Trophoblast cell (in vitro differentiated cells and primary cell): ENCODE results near the gene GOLPH3L.
"Not testable (repeated sequence)": the region's sequence is repeated elsewhere in the genome, so short reads cannot be mapped to it uniquely, and the experiment has no call there.

ENCODE experiments used
- DNase-seq, 2 donors: peaks; one replicate each; pipeline ENCODE4 v3.0.0-alpha.2; 2016
- H2AFZ ChIP-seq: 2 replicates; pipeline ENCODE4 v1.6.1; 2013; ENCODE audit warnings: low read length, moderate library complexity, mild to moderate bottlenecking; ENCODE audit not compliant: insufficient read depth, poor library complexity
- H2AK5ac ChIP-seq: 2 replicates; pipeline ENCODE4 v1.6.1; 2013; ENCODE audit warnings: mild to moderate bottlenecking, low read length
- H2BK120ac ChIP-seq: 2 replicates; pipeline ENCODE4 v1.6.1; 2013; ENCODE audit warnings: low read length, mild to moderate bottlenecking, moderate library complexity; ENCODE audit not compliant: insufficient read depth, poor library complexity
- H2BK12ac ChIP-seq: 2 replicates; pipeline ENCODE4 v1.6.1; 2013; ENCODE audit warnings: mild to moderate bottlenecking, low read length, moderate library complexity
- H2BK5ac ChIP-seq: 2 replicates; pipeline ENCODE4 v1.6.1; 2013; ENCODE audit warnings: low read length, low read depth, moderate library complexity, mild to moderate bottlenecking; ENCODE audit not compliant: poor library complexity
- H3K14ac ChIP-seq: 2 replicates; pipeline ENCODE4 v1.6.1; 2013; ENCODE audit warnings: mild to moderate bottlenecking, low read length
- H3K18ac ChIP-seq: 2 replicates; pipeline ENCODE4 v1.6.1; 2013; ENCODE audit warnings: mild to moderate bottlenecking, low read length
- H3K23ac ChIP-seq: 2 replicates; pipeline ENCODE4 v1.6.1; 2013; ENCODE audit warnings: low read length
- H3K27ac ChIP-seq: 2 replicates; pipeline ENCODE4 v1.5.1; 2013; ENCODE audit warnings: low read depth, mild to moderate bottlenecking, inconsistent platforms, low read length, moderate library complexity
- H3K27me3 ChIP-seq: 2 replicates; pipeline ENCODE4 v1.6.1; 2013; ENCODE audit warnings: inconsistent platforms, mild to moderate bottlenecking, low read length, moderate library complexity; ENCODE audit not compliant: insufficient read depth
- H3K36me3 ChIP-seq, 2 experiments: 1 replicate in 1 of 2; 2 replicates in 1 of 2; pipeline ENCODE4 v1.6.1; 2013; ENCODE audit warnings: low read length in 2 of 2, mild to moderate bottlenecking in 2 of 2, moderate library complexity in 1 of 2; ENCODE audit not compliant: insufficient read depth in 2 of 2, control insufficient read depth in 1 of 2
- H3K4ac ChIP-seq: 2 replicates; pipeline ENCODE4 v1.6.1; 2013; ENCODE audit warnings: low read depth, mild to moderate bottlenecking, low read length, moderate library complexity
- H3K4me1 ChIP-seq, 2 experiments: 1 replicate in 1 of 2; 2 replicates in 1 of 2; pipeline ENCODE4 v1.6.1; 2013; ENCODE audit warnings: low read length in 2 of 2, mild to moderate bottlenecking in 2 of 2, moderate library complexity in 1 of 2; ENCODE audit not compliant: insufficient read depth in 2 of 2, control insufficient read depth in 1 of 2
- H3K4me2 ChIP-seq: 2 replicates; pipeline ENCODE4 v1.6.1; 2013; ENCODE audit warnings: inconsistent platforms, mild to moderate bottlenecking, low read length, moderate library complexity
- H3K4me3 ChIP-seq: 2 replicates; pipeline ENCODE4 v1.5.1; 2013; ENCODE audit warnings: mild to moderate bottlenecking, low read depth, low read length, inconsistent platforms
- H3K79me1 ChIP-seq: one replicate; pipeline ENCODE4 v1.6.1; 2013; ENCODE audit warnings: low read length
- H3K79me2 ChIP-seq: 2 replicates; pipeline ENCODE4 v1.6.1; 2013; ENCODE audit warnings: low read length, mild to moderate bottlenecking; ENCODE audit not compliant: control insufficient read depth, insufficient read depth, poor library complexity
- H3K9ac ChIP-seq: 2 replicates; pipeline ENCODE4 v1.6.1; 2013; ENCODE audit warnings: mild to moderate bottlenecking, low read length
- H3K9me3 ChIP-seq: 2 replicates; pipeline ENCODE4 v1.6.1; 2013; ENCODE audit warnings: low read depth, mild to moderate bottlenecking, control low read depth, inconsistent platforms, low read length; ENCODE audit not compliant: insufficient read depth
- H4K12ac ChIP-seq: 2 replicates; pipeline ENCODE4 v1.6.1; 2013; ENCODE audit warnings: low read depth, mild to moderate bottlenecking, low read length, moderate library complexity
- H4K8ac ChIP-seq: 2 replicates; pipeline ENCODE4 v1.6.1; 2013; ENCODE audit warnings: low read depth, mild to moderate bottlenecking, low read length, moderate library complexity
- H4K91ac ChIP-seq: one replicate; pipeline ENCODE4 v1.6.1; 2013; ENCODE audit warnings: low read depth, mild to moderate bottlenecking, low read length, moderate library complexity
- WGBS: extraction: QIAGEN DNeasy Blood & Tissue Kit; methylation state at CpG from one replicate; pipeline ENCODE4 v1.1.7; 2013; ENCODE audit warnings: missing lambda C conversion rate; ENCODE audit not compliant: insufficient read length, insufficient coverage; ENCODE audit errors: extremely low coverage; 5-methylcytosine and 5-hydroxymethylcytosine counted together

The GOLPH3L gene

DNA sequence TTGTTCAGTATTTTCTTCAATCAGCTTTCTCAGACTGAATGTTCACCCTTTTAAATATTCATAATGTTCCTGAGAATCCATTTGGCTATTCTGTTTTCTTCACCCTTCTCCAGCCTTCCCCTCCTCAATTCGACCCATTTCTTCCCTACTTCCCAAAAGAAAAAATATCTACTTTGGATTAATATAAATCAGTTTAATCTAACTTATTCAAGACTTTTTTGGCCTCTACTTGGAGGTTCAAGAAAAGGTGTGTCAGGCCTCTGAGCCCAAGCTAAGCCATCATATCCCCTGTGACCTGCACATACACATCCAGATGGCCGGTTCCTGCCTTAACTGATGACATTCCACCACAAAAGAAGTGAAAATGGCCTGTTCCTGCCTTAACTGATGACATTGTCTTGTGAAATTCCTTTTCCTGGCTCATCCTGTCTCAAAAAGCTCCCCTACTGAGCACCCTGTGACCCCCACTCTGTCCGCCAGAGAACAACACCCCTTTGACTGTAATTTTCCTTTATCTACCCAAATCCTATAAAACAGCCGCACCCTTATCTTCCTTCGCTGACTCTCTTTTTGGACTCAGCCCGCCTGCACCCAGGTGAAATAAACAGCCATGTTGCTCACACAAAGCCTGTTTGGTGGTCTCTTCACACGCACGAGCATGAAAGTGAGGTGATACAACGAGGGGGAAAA, 55.7 kb downstream of the GOLPH3L start:
- not testable (repeated sequence) for DNase-seq, H3K9me3 ChIP-seq, H2AK5ac ChIP-seq, H3K23ac ChIP-seq, H3K4me1 ChIP-seq, H3K79me2 ChIP-seq, H3K27ac ChIP-seq, H4K12ac ChIP-seq, H3K4me3 ChIP-seq, H4K8ac ChIP-seq, H3K79me1 ChIP-seq, H2BK120ac ChIP-seq, H2BK12ac ChIP-seq, H2AFZ ChIP-seq, H3K4me2 ChIP-seq, H3K9ac ChIP-seq, H3K36me3 ChIP-seq, H4K91ac ChIP-seq, H3K14ac ChIP-seq, H3K4ac ChIP-seq, H3K27me3 ChIP-seq, H3K18ac ChIP-seq, H2BK5ac ChIP-seq
- 100% methylated on average over 1 of the region's 9 CpGs for WGBS

DNA sequence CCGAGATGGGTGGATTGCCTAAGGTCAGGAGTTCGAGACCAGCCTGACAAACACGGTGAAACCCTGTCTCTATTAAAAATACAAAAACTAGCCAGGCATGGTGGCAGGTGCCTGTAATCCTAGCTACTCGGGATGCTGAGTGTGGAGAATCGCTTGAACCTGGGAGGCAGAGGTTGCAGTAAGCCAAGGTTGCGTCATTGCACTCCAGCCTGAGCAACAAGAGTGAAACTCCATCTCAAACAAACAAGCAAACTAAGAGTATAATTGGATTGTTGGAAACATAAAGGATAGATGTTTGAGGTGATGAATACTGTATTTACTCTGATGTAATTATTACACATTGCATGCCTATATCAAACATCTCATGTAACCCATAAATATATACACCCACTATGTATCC, 58.5 kb downstream of the GOLPH3L start:
- H3K23ac ChIP-seq, H3K14ac ChIP-seq, H2BK120ac ChIP-seq, H3K27me3 ChIP-seq, H3K4me1 ChIP-seq, H3K4me2 ChIP-seq, H2AK5ac ChIP-seq, H3K9ac ChIP-seq, H3K79me1 ChIP-seq, H4K8ac ChIP-seq, H3K4me3 ChIP-seq, H3K27ac ChIP-seq, H2BK12ac ChIP-seq, H4K91ac ChIP-seq, H3K79me2 ChIP-seq, H3K36me3 ChIP-seq, H2AFZ ChIP-seq, H4K12ac ChIP-seq, H3K18ac ChIP-seq, DNase-seq, H3K4ac ChIP-seq, H3K9me3 ChIP-seq, H2BK5ac ChIP-seq: not testable (repeated sequence)
- no CpG with 5 or more reads among the region's 6 CpGs for WGBS

DNA sequence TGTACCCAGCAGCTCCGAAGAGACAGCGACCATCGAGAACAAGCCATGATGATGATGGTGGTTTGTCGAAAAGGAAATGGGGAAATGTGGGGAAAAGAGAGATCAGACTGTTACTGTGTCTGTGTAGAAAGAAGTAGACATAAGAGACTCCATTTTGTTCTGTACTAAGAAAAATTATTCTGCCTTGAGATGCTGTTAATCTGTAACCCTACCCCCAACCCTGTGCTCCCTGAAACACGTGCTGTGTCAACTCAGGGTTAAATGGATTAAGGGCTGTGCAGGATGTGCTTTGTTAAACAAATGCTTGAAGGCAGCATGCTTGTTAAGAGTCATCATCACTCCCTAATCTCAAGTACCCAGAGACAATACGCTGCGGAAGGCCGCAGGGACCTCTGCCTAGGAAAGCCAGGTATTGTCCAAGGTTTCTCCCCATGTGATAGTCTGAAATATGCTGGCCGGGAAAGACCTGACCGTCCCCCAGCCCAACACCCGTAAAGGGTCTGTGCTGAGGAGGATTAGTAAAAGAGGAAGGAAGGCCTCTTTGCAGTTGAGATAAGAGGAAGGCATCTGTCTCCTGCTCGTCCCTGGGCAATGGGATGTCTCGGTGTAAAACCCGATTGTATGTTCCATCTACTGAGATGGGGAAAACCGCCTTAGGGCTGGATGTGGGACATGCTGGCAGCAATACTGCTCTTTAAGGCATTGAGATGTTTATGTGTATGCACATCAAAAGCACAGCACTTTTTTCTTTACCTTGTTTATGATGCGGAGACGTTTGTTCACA, 61.9 kb downstream of the GOLPH3L start:
- not testable (repeated sequence) for H4K91ac ChIP-seq, H3K4me3 ChIP-seq, H3K4ac ChIP-seq, H3K4me2 ChIP-seq, H2BK12ac ChIP-seq, H2AK5ac ChIP-seq, H3K79me1 ChIP-seq, H3K36me3 ChIP-seq, H3K4me1 ChIP-seq, H4K8ac ChIP-seq, H3K9me3 ChIP-seq, H3K9ac ChIP-seq, H4K12ac ChIP-seq, H3K79me2 ChIP-seq, H3K27ac ChIP-seq, H3K18ac ChIP-seq, H3K14ac ChIP-seq, H3K27me3 ChIP-seq, H2BK5ac ChIP-seq, H3K23ac ChIP-seq, H2AFZ ChIP-seq, H2BK120ac ChIP-seq
- DNase-seq, result peak; percentile 79 to 88
- 100% methylated on average over 1 of the region's 17 CpGs for whole genome bisulfite sequencing

DNA sequence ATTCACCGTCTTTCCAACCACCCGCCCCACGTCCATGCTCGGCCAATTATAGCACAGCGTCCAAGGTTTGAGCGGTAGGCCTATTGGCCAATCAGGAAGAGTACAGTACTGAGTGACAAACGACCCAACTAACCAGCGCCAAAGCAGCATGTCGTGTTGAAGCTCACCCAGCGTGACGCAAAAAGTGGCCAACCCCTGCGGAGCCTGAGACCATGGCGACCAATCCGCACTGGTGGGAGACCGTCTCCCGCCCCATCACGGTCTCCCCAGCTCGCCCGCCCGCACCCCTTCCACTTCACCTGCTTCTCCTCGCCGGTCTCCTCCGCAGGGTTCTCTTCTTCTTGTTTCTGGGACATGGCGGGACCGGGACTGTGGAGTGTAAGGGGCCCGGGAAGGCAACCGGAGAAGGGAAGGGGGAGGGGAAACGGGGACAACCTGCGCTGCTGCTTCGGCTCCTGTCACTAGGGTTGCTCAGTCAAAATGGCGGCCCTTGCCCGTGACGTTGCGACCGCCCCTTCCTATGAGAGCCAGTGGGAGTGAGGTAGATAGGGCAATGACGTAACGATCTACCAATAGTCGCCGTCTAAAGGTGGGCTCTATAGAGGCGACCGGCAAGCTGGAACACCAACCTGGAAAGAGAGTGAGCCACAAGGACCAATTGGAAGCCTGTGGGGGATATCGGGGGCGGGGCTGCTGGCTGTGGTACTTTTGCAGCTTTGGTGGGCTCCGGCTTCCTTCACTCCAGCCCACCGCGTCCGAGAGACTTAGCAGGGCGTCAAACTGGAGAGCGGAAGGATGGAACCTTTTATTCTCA, 67.6 kb downstream of the GOLPH3L start, which contains the start of gene ENSA:
ENSA (minus strand) TSS at position 498 of the 814 bp plus-strand sequence; CDS start at position 356, 142 bp downstream.
- H2BK12ac ChIP-seq, result peak within 1 kb of the TSS; percentile 24
- H3K23ac ChIP-seq, result no peak within 1 kb of the TSS
- peak within 1 kb of the TSS; percentile 38 for H3K14ac ChIP-seq
- H3K4me3 ChIP-seq, result peak within 1 kb of the TSS; percentile 86
- H4K91ac ChIP-seq, result peak within 1 kb of the TSS; percentile 75
- H3K9me3 ChIP-seq, result no peaks in the 10 kb centered on the region
- H3K4ac ChIP-seq, result peak within 1 kb of the TSS; percentile 90
- peak within 1 kb of the TSS; percentile 95 for H3K4me2 ChIP-seq
- no peaks in the 10 kb centered on the region for H3K27me3 ChIP-seq
- peaks cover 7% of the 10 kb centered on the region for H3K79me2 ChIP-seq
- H4K12ac ChIP-seq, result peak within 1 kb of the TSS; percentile 80
- peak within 1 kb of the TSS; percentile 37 for H2BK5ac ChIP-seq
- peak within 1 kb of the TSS; percentile 69 for H4K8ac ChIP-seq
- DNase-seq, result peak; percentile 99 to 100
- WGBS, result no CpG with 5 or more reads among the region's 49 CpGs
- H3K27ac ChIP-seq, result peak within 1 kb of the TSS; percentile 91
- H2BK120ac ChIP-seq, result peak within 1 kb of the TSS; percentile 40
- H3K18ac ChIP-seq, result peak within 1 kb of the TSS; percentile 68
- peaks cover 4% of the 10 kb centered on the region for H3K79me1 ChIP-seq
- H2AK5ac ChIP-seq, result peak within 1 kb of the TSS; percentile 64
- peak within 1 kb of the TSS; percentile 85 for H3K9ac ChIP-seq
- peaks cover 8 to 19% of the 10 kb centered on the region in 2 experiments for H3K36me3 ChIP-seq
- H2AFZ ChIP-seq, result peak within 1 kb of the TSS; percentile 43
- peaks cover 6 to 7% of the 10 kb centered on the region in 2 experiments for H3K4me1 ChIP-seq
